Germinal center (tissue), 1 donor: ENCODE data around the gene NT5C2.
"Not testable (repeated sequence)": the region's sequence is repeated elsewhere in the genome, so short reads cannot be mapped to it uniquely, and the experiment has no call there.

Experiments
- DNase-seq: peaks from one replicate; pipeline ENCODE4 v3.0.0; 2012; ENCODE audit warnings: mixed read lengths, low spot score

NT5C2 gene

GRCh38 chr10:103157246-103157645, 35.8 kb downstream of the NT5C2 start:
- no peak for DNase-seq

GRCh38 chr10:103155471-103156085, 37.5 kb downstream of the NT5C2 start:
- no peak for DNase-seq

GRCh38 chr10:103154521-103155299, 38.4 kb downstream of the NT5C2 start:
- DNase-seq, result no peak

- no peak for DNase-seq
Observed at GRCh38 chr10:103153302-103154197, 39.5 kb downstream of the NT5C2 start.

GRCh38 chr10:103149991-103150622, 43.0 kb downstream of the NT5C2 start:
- DNase-seq, result no peak

GRCh38 chr10:103147645-103148044, 45.4 kb downstream of the NT5C2 start:
- DNase-seq, result no peak

GRCh38 chr10:103145860-103146466, 47.1 kb downstream of the NT5C2 start:
- no peak for DNase-seq

GRCh38 chr10:103145046-103145445, 48.0 kb downstream of the NT5C2 start:
- DNase-seq, result no peak

- no peak for DNase-seq
Observed at GRCh38 chr10:103144041-103144440, 49.0 kb downstream of the NT5C2 start.

GRCh38 chr10:103143641-103144040, 49.4 kb downstream of the NT5C2 start:
- DNase-seq, result not testable (repeated sequence)

- DNase-seq, result no peak
Observed at GRCh38 chr10:103141950-103142349, 51.1 kb downstream of the NT5C2 start.

- DNase-seq, result no peak
Observed at GRCh38 chr10:103140469-103140868, 52.6 kb downstream of the NT5C2 start.

GRCh38 chr10:103139803-103140202, 53.3 kb downstream of the NT5C2 start:
- DNase-seq, result no peak

- not testable (repeated sequence) for DNase-seq
Observed at GRCh38 chr10:103135168-103135567, 57.9 kb downstream of the NT5C2 start.

GRCh38 chr10:103130910-103131309, 62.2 kb downstream of the NT5C2 start:
- DNase-seq, result no peak

GRCh38 chr10:103130180-103130579, 62.9 kb downstream of the NT5C2 start:
- DNase-seq, result not testable (repeated sequence)

GRCh38 chr10:103127241-103127640, 65.8 kb downstream of the NT5C2 start:
- DNase-seq, result no peak

- DNase-seq, result no peak
Observed at GRCh38 chr10:103125323-103126267, 67.5 kb downstream of the NT5C2 start.

- no peak for DNase-seq
Observed at GRCh38 chr10:103124420-103125096, 68.5 kb downstream of the NT5C2 start.
